ENCODE measurements around the gene HHAT. TPM values are rescaled to one million over a fixed set of nuclear protein-coding genes. Genes with fewer than 3 reads are reported as not detected.

The HHAT gene
- total and polyA plus RNA-seq, 2 of the 13 experiments (the other 11 are each of a cell fraction or from before 2014, with no cell fraction given): 2.6 to 4.9 TPM

DNA sequence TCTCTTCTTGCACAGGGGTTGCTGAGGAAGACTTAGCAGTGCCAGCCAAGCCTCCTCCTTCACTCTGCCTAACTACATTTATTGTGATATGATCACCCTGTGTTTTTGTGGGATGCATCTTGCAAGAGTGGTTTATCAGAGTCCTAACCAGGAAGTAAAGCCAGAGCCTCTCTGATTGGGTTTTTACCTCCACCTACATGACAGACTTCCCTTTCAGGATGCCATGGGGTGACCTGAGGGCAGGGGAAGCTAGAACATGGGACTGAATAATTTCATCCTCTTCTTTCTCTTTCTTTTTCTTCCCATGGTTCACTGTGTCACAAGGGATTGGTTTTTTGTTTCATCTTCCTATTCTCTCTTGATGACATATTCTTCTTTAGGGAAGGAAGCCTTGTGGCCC, 146.6 kb downstream of the HHAT start:
- CTCF ChIA-PET (ENCODE audit: low intra/inter-chr PET ratio, low total read pairs): no interaction called here
- no TSS peak for BruUV-seq (replicated peaks)
- no peak overlapping the region for H3K4me2 ChIP-seq (ENCODE audit: low read depth, low read length)
- H3K79me2 ChIP-seq (ENCODE audit: insufficient read depth, low read length): no peaks in the 10 kb centered on the region
- intact Hi-C loops (cut with micrococcal nuclease; ENCODE audit: unreplicated experiment): no loop called here
- H2AFZ ChIP-seq (ENCODE audit: low read length): no peak overlapping the region
- no peaks in the 10 kb centered on the region for H3K9me3 ChIP-seq (ENCODE audit: low read length)
- no peaks in the 10 kb centered on the region for H3K27me3 ChIP-seq (ENCODE audit: control insufficient read depth in 1 of 2, insufficient read depth in 2 of 2, low read length in 2 of 2)
- in situ Hi-C loops (cut with HindIII; ENCODE audit: extremely low pct_ligation_motif_present, low pct_unique_long_range_greater_than_20kb): no loop called here
- POLR2A ChIA-PET: no interaction called here
- no peak overlapping the region for H3K9ac ChIP-seq (ENCODE audit: insufficient read depth, low read depth, low read length)
- no peak for TF ChIP-seq ZNF850 (CRISPR knock-in tag; conservative IDR thresholded peaks at IDR 0.05)
- no peak for TF ChIP-seq GTF2F1 (IDR thresholded peaks at IDR 0.05; ENCODE audit: low read length)
- TF ChIP-seq ATRX (CRISPR knock-in tag; IDR thresholded peaks at IDR 0.05; ENCODE audit: borderline replicate concordance): no peak
- no peak for TF ChIP-seq ZNF280D (CRISPR knock-in tag; IDR thresholded peaks at IDR 0.05)
- TF ChIP-seq ZNF816 (CRISPR knock-in tag; IDR thresholded peaks at IDR 0.05; ENCODE audit: borderline replicate concordance): no peak
- TF ChIP-seq SYNCRIP (IDR thresholded peaks at IDR 0.05; ENCODE audit: insufficient read depth, low read depth, low read length): no peak
- TF ChIP-seq ZNF101 (CRISPR knock-in tag; IDR thresholded peaks at IDR 0.05; ENCODE audit: borderline replicate concordance, low read depth): no peak
- TF ChIP-seq ZFY (CRISPR knock-in tag; IDR thresholded peaks at IDR 0.05): no peak
- no peak for TF ChIP-seq ZNF160 (CRISPR knock-in tag; IDR thresholded peaks at IDR 0.05)
- TF ChIP-seq ASH2L (IDR thresholded peaks at IDR 0.05; ENCODE audit: insufficient read length, low read depth, low read length): no peak
- no peak for TF ChIP-seq TRIM22 (IDR thresholded peaks at IDR 0.05)
- no peak for TF ChIP-seq ZNF619 (CRISPR knock-in tag; IDR thresholded peaks at IDR 0.05)
- no peak for TF ChIP-seq PBX3 (CRISPR knock-in tag; IDR thresholded peaks at IDR 0.05; ENCODE audit: borderline replicate concordance)
- TF ChIP-seq CEBPB (IDR thresholded peaks at IDR 0.05; ENCODE audit: borderline replicate concordance, low read depth, low read length): no peak
- no peak for TF ChIP-seq SRSF1 (optimal IDR thresholded peaks at IDR 0.05; ENCODE audit: low read depth, low read length)
- TF ChIP-seq LBX2 (CRISPR knock-in tag; IDR thresholded peaks at IDR 0.05; ENCODE audit: borderline replicate concordance): no peak
- no peak for TF ChIP-seq ZBTB42 (CRISPR knock-in tag; IDR thresholded peaks at IDR 0.05)
- H3K4me1 ChIP-seq (ENCODE audit: insufficient read depth, low read length): no peaks in the 10 kb centered on the region
- FAIRE-seq (no peak), DNase-seq (ENCODE audit: low spot score) (no peak), ATAC-seq (no peak)
- no peak overlapping the region for H3K27ac ChIP-seq (ENCODE audit: extremely low read length, insufficient read depth, low read length)
- no peak overlapping the region for H3K4me3 ChIP-seq (replicated peaks in 1 of 3; ENCODE audit: insufficient read depth in 1 of 3, low read depth in 2 of 3, low read length in 3 of 3)
- H3K36me3 ChIP-seq (replicated peaks in 1 of 2; ENCODE audit: control insufficient read depth in 1 of 2, insufficient read depth in 2 of 2, low read length in 2 of 2): no peaks in the 10 kb centered on the region
- H4K20me1 ChIP-seq (ENCODE audit: insufficient read depth, low read length): no peaks in the 10 kb centered on the region
